GM12878 (cell line): ENCODE measurements around the gene SHFL. TPM values are rescaled to one million over a fixed set of nuclear protein-coding genes. Genes with fewer than 3 reads are reported as not detected.

Experiments
- ATAC-seq: fragments of 200-7000 bp; cut with Tn5 transposase; 3 replicates; pipeline ENCODE4 v1.9.1; 2020; ENCODE audit warnings: mild to moderate bottlenecking, moderate library complexity
- BruUV-seq: library from RNA; stranded (reverse); fragments of 400-500 nt; replicated peaks from 2 replicates; lab custom pipeline; 2021; lab: Mats Ljungman, UMichigan
- CTCF ChIA-PET: fragments of 300-600 bp; sonication (Branson Sonifier 250); formaldehyde crosslinking; extraction: SDS; loops from one replicate; lab custom pipeline; 2021; ENCODE audit warnings: inconsistent platforms; lab: Yijun Ruan, JAX
- POLR2A ChIA-PET: fragments of 350-600 bp; formaldehyde crosslinking; extraction: SDS; loops from one replicate; lab custom pipeline; 2021; ENCODE audit warnings: inconsistent platforms; lab: Charles Lee
- RAD21 ChIA-PET: fragments of 300-600 bp; sonication (Branson Sonifier 250); formaldehyde crosslinking; loops from one replicate; lab custom pipeline; 2023; ENCODE audit warnings: antibody characterized with exemption; ENCODE audit not compliant: unreplicated experiment; lab: Charles Lee
- SMC1A ChIA-PET: fragments of 300-600 bp; sonication (Branson Sonifier 250); formaldehyde crosslinking; loops from one replicate; lab custom pipeline; 2023; ENCODE audit not compliant: unreplicated experiment, uncharacterized antibody; lab: Charles Lee
- DNase-seq: peaks from one replicate; pipeline ENCODE4 v3.0.0-alpha.2; 2011; ENCODE audit warnings: low read depth, low spot score
- FAIRE-seq: peaks from 3 replicates; lab custom pipeline; 2011; peaks lifted over from hg19 to GRCh38; lab: Jason Lieb, UNC
- H2AFZ ChIP-seq: 2 replicates; pipeline ENCODE4 v1.6.0; 2011; ENCODE audit warnings: low read depth, low read length, control low read depth; ENCODE audit not compliant: control insufficient read depth
- H3K27ac ChIP-seq: 2 replicates; pipeline ENCODE4 v1.5.1; 2011; ENCODE audit warnings: control low read depth; ENCODE audit not compliant: control insufficient read depth, insufficient read depth
- H3K27me3 ChIP-seq, 2 experiments: replicated peaks in 1 of 2; 2 replicates each; pipeline versions ENCODE4 v1.6.0 to v1.6.1; 2011; ENCODE audit warnings: low read length in 1 of 2; ENCODE audit not compliant: control insufficient read depth in 2 of 2, insufficient read depth in 2 of 2
- H3K36me3 ChIP-seq, 2 experiments: 2 replicates each; pipeline ENCODE4 v1.5.1; 2011; ENCODE audit warnings: low read length in 1 of 2; ENCODE audit not compliant: control insufficient read depth in 2 of 2, insufficient read depth in 2 of 2
- H3K4me1 ChIP-seq: 2 replicates; pipeline ENCODE4 v1.6.1; 2011; ENCODE audit warnings: mild to moderate bottlenecking, low read length, moderate library complexity, mixed read lengths; ENCODE audit not compliant: control insufficient read depth, insufficient read depth
- H3K4me2 ChIP-seq: 2 replicates; pipeline ENCODE4 v1.6.0; 2011; ENCODE audit warnings: control low read depth; ENCODE audit not compliant: control insufficient read depth, insufficient read depth
- H3K4me3 ChIP-seq: fragments of 200-600 bp; sonication (generic); 2 replicates; pipeline ENCODE4 v1.5.1; 2016
- H3K79me2 ChIP-seq: 2 replicates; pipeline ENCODE4 v1.6.0; 2011; ENCODE audit warnings: low read length; ENCODE audit not compliant: control insufficient read depth, insufficient read depth
- H3K9ac ChIP-seq: 2 replicates; pipeline ENCODE4 v1.8.0; 2011; ENCODE audit warnings: low read length, control low read depth, mixed read lengths; ENCODE audit not compliant: control insufficient read depth, insufficient read depth
- H3K9me3 ChIP-seq: replicated peaks from 3 replicates; pipeline ENCODE4 v1.5.1; 2011; ENCODE audit warnings: mild to moderate bottlenecking, low read length; ENCODE audit not compliant: control insufficient read depth, insufficient read depth
- H4K20me1 ChIP-seq: 2 replicates; pipeline ENCODE4 v1.6.0; 2011; ENCODE audit not compliant: control insufficient read depth, insufficient read depth
- BCL11A ChIP-seq: IDR thresholded peaks from 2 replicates; pipeline ENCODE4 v1.6.1; 2011; ENCODE audit warnings: low read depth, low read length
- PBX3 ChIP-seq: IDR thresholded peaks from 2 replicates; pipeline ENCODE4 v1.6.1; 2011; ENCODE audit warnings: mild to moderate bottlenecking, low read depth, low read length, moderate library complexity; ENCODE audit not compliant: insufficient replicate concordance
- PKNOX1 ChIP-seq: fragments of 450-650 bp; IDR thresholded peaks from 2 replicates; pipeline ENCODE4 v1.6.1; 2016; ENCODE audit warnings: mild to moderate bottlenecking
- PML ChIP-seq: IDR thresholded peaks from 2 replicates; pipeline ENCODE4 v1.6.1; 2012; ENCODE audit warnings: low read length, inconsistent platforms
- POLR2A ChIP-seq: IDR thresholded peaks from 2 replicates; pipeline ENCODE4 v1.6.1; 2011; ENCODE audit warnings: low read depth, mild to moderate bottlenecking, low read length
- POLR2AphosphoS2 ChIP-seq: IDR thresholded peaks from 2 replicates; pipeline ENCODE4 v1.6.1; 2011; ENCODE audit warnings: low read depth, mild to moderate bottlenecking, low read length, improper control_type of control experiment, moderate library complexity
- POLR2AphosphoS5 ChIP-seq: IDR thresholded peaks from 2 replicates; pipeline ENCODE4 v1.6.1; 2011; ENCODE audit warnings: mild to moderate bottlenecking, low read length, inconsistent platforms
- POU2F2 ChIP-seq: IDR thresholded peaks from 3 replicates; pipeline ENCODE4 v1.6.1; 2011; ENCODE audit warnings: low read depth, mild to moderate bottlenecking, low read length, borderline replicate concordance
- RAD21 ChIP-seq: IDR thresholded peaks from 2 replicates; pipeline ENCODE4 v1.6.1; 2011; ENCODE audit warnings: mild to moderate bottlenecking, low read depth, low read length, moderate library complexity; ENCODE audit not compliant: insufficient read depth
- TARDBP ChIP-seq: IDR thresholded peaks from 2 replicates; pipeline ENCODE4 v1.6.1; 2016; ENCODE audit warnings: borderline replicate concordance
- TCF7 ChIP-seq: IDR thresholded peaks from 2 replicates; pipeline ENCODE4 v1.6.1; 2014; ENCODE audit warnings: antibody characterized with exemption, borderline replicate concordance
- ZNF217 ChIP-seq: fragments of 450-650 bp; IDR thresholded peaks from 2 replicates; pipeline ENCODE4 v1.6.1; 2017; ENCODE audit warnings: antibody characterized with exemption, mild to moderate bottlenecking
- ZNF274 ChIP-seq: IDR thresholded peaks from one replicate; pipeline ENCODE4 v1.8.0; 2011; ENCODE audit not compliant: insufficient read length, insufficient read depth
- ZNF384 ChIP-seq: IDR thresholded peaks from 2 replicates; pipeline ENCODE4 v1.6.1; 2012; ENCODE audit warnings: low read depth, mild to moderate bottlenecking, low read length, improper control_type of control experiment, borderline replicate concordance
- WGBS: methylation state at CpG from one replicate; pipeline ENCODE4 v1.1.6; 2016; ENCODE audit warnings: low lambda C conversion rate; ENCODE audit not compliant: insufficient replicate concordance, insufficient coverage; ENCODE audit errors: missing lambda C conversion rate; 5-methylcytosine and 5-hydroxymethylcytosine counted together
- in situ Hi-C: fragments of 300-500 bp; cut with MboI; formaldehyde crosslinking; loops from 9 replicates; pipeline ENCODE4 v1.14.3; 2018; ENCODE audit warnings: mixed read lengths
- intact Hi-C: fragments of 100-400 bp; cut with micrococcal nuclease; formaldehyde crosslinking; loops from one replicate; pipeline ENCODE4 v1.14.2; 2022; ENCODE audit not compliant: unreplicated experiment
- polyA plus RNA-seq, 11 experiments: library from polyadenylated mRNA; depleted of rRNA in 4 of 11; unstranded in 6 of 11; stranded (reverse) in 5 of 11; fragments of >200 nt; fragmentation: Nextera tagmentation in 4 of 11; fragmentation: Illumina TruSeq in 1 of 11; extraction: Ambion mirVana in 4 of 11; extraction: Trizol in 1 of 11; gene quantifications; 1 replicate in 1 of 11; 2 replicates in 10 of 11; pipeline versions ENCODE4 v1.2.1 to v1.2.3, GENCODE V29; 2011 to 2016; ENCODE audit warnings: inconsistent platforms in 2 of 11, missing spikeins in 2 of 11, low read depth in 1 of 11
- total RNA-seq, 4 experiments: library from RNA; depleted of rRNA in 3 of 4; stranded (reverse); fragments of >200 nt in 3 of 4; fragmentation: Illumina TruSeq in 1 of 4; extraction: Trizol in 1 of 4; gene quantifications; 2 replicates each; pipeline versions ENCODE4 v1.2.1 to v1.2.3, GENCODE V29; 2013 to 2021
- TF ChIP-seq, protein P1 (sequence below): fragments of 450-650 bp; IDR thresholded peaks from 2 replicates; pipeline ENCODE4 v1.6.1; 2017; ENCODE audit warnings: low read depth, mild to moderate bottlenecking, moderate library complexity
- TF ChIP-seq, protein P2 (sequence below): IDR thresholded peaks from 2 replicates; pipeline ENCODE4 v1.6.1; 2012; ENCODE audit warnings: low read depth, low read length, improper control_type of control experiment

SHFL gene
- total and polyA plus RNA-seq, 10 of the 15 experiments (the other 5 are each of a cell fraction or from before 2014, with no cell fraction given) = 8.0 to 83.8 (median 40.7) TPM

- TF ChIP-seq, protein P1, sequence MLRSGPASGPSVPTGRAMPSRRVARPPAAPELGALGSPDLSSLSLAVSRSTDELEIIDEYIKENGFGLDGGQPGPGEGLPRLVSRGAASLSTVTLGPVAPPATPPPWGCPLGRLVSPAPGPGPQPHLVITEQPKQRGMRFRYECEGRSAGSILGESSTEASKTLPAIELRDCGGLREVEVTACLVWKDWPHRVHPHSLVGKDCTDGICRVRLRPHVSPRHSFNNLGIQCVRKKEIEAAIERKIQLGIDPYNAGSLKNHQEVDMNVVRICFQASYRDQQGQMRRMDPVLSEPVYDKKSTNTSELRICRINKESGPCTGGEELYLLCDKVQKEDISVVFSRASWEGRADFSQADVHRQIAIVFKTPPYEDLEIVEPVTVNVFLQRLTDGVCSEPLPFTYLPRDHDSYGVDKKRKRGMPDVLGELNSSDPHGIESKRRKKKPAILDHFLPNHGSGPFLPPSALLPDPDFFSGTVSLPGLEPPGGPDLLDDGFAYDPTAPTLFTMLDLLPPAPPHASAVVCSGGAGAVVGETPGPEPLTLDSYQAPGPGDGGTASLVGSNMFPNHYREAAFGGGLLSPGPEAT = no peak
Measured at GRCh38 chr19:10115392-10116084, 29.4 kb downstream of the SHFL start (continued).

- Histone ChIP-seq H3K9ac (no peak overlapping the region), H3K79me2 (peaks cover 28% of the 10 kb centered on the region), H3K4me2 (no peak overlapping the region), H2AFZ (no peak overlapping the region), H4K20me1 (no peaks in the 10 kb centered on the region), H3K4me3 (no peak overlapping the region), H3K9me3 (no peaks in the 10 kb centered on the region), H3K36me3 (peaks cover 4 to 34% of the 10 kb centered on the region in 2 experiments; a peak in 3 of 4 replicates), H3K4me1 (peaks cover 19% of the 10 kb centered on the region), H3K27me3 (no peaks in the 10 kb centered on the region), H3K27ac (no peak overlapping the region)
- ChIA-PET RAD21 (interaction anchor here (0.9 to 8.6 kb wide), 2 partner anchors 16 to 134 kb away, joined by 5 to 166 read pairs; partner anchors contain the start of gene ANGPTL6), SMC1A (interaction anchor here (1.4 to 11.4 kb wide), 2 partner anchors 16 to 272 kb away, joined by 3 to 150 read pairs; partner anchors contain the start of gene ANGPTL6), POLR2A (interaction anchor here (0.6 to 5.4 kb wide), 7 partner anchors 9 to 104 kb away, joined by 3 to 58 read pairs (median 3); partner anchors contain the start of genes ANGPTL6 and PPAN), CTCF (interaction anchor here (0.9 to 9.8 kb wide), 2 partner anchors 16 to 274 kb away, joined by 3 to 171 read pairs; partner anchors contain the start of gene ANGPTL6)
- in situ Hi-C loops = no loop called here
- FAIRE-seq (no peak), DNase-seq (no peak), ATAC-seq (no peak)
- WGBS = 94% methylated on average over 35 of the region's 35 CpGs
- intact Hi-C loops = no loop called here
- TSS peak; percentile 6 for BruUV-seq
- no peak for TF ChIP-seq TCF7
- peak; percentile 60 for TF ChIP-seq POLR2AphosphoS5
- TF ChIP-seq POLR2A = peak; percentile 68
- TF ChIP-seq POU2F2 = peak; percentile 61; the same call in 1 of the 3 replicates
- 0 out of 2 replicates have a peak, but pooled peaks have one; percentile 30 for TF ChIP-seq TARDBP
- 0 out of 2 replicates have a peak, but pooled peaks have one; percentile 7 for TF ChIP-seq BCL11A
- TF ChIP-seq POLR2AphosphoS2 = 0 out of 2 replicates have a peak, but pooled peaks have one; percentile 27
- TF ChIP-seq RAD21 = no peak
- TF ChIP-seq ZNF217 = no peak
- TF ChIP-seq PBX3 = peak; percentile 2
- no peak for TF ChIP-seq ZNF274
- TF ChIP-seq PKNOX1 = no peak
- no peak for TF ChIP-seq ZNF384
- TF ChIP-seq PML = 0 out of 2 replicates have a peak, but pooled peaks have one; percentile 12
- TF ChIP-seq, protein P2, sequence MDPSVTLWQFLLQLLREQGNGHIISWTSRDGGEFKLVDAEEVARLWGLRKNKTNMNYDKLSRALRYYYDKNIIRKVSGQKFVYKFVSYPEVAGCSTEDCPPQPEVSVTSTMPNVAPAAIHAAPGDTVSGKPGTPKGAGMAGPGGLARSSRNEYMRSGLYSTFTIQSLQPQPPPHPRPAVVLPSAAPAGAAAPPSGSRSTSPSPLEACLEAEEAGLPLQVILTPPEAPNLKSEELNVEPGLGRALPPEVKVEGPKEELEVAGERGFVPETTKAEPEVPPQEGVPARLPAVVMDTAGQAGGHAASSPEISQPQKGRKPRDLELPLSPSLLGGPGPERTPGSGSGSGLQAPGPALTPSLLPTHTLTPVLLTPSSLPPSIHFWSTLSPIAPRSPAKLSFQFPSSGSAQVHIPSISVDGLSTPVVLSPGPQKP = no peak
Measured at GRCh38 chr19:10116085-10116865, 30.2 kb downstream of the SHFL start.
